ENCODE measurements around the gene FOXO3.

The FOXO3 gene

DNA sequence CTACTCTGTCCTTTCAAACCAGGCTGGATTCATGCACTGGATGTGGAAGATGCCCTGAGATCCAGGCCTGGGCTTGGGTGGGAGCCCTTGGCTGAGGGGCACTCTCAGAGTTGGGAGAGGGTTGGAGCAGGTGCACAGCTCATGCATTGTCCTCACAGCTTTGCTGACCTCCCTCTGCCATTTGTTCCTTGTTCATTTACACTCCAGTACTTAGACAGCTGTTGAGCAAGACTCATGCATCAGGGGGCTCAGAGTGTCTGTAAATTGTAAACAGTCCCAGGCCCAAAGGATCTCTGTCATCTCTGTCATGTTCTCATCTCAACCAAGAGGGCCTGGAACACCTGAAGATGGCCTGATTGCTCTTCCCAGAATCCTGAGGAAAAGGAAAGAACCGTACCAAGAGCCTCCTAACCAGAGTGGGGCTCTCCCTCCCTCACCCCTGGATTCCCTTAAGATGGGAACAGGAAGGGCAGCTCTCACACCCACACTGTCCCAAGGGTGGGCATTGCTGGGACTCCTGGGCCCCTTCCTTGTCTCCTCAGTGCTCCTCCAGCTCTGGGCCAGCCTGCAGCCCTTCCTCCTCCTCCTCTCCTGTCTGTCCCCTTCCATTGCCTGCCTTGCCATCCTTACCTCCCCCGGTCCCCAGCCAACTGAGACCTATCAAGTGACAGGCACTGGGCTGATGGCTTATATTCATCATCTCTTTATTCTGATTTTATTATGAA is 132.9 kb downstream of the FOXO3 start:
- Histone ChIP-seq H3K4me2 (ENCODE audit: low read length) (no peak overlapping the region), H3F3A (ENCODE audit: control insufficient read depth, insufficient read depth) (no peaks in the 10 kb centered on the region), H3K4me1 (ENCODE audit: control insufficient read depth, low read length) (peaks cover 2% of the 10 kb centered on the region; the same call in 1 of the 2 replicates), H3K4me3 (ENCODE audit: low read length) (no peak overlapping the region), H3K79me2 (ENCODE audit: control insufficient read depth, low read length) (no peaks in the 10 kb centered on the region), H3K9me2 (replicated peaks; ENCODE audit: control insufficient read depth, low read length) (no peaks in the 10 kb centered on the region), H4K20me1 (ENCODE audit: control insufficient read depth, insufficient read depth, low read depth, low read length) (no peaks in the 10 kb centered on the region), H3K9me3 (ENCODE audit: control insufficient read depth, insufficient read depth, low read length) (no peaks in the 10 kb centered on the region), H3K27ac (ENCODE audit: low read depth, low read length) (no peak overlapping the region), H3K36me3 (ENCODE audit: control insufficient read depth, low read length) (no peaks in the 10 kb centered on the region), H3K27me3 (ENCODE audit: control insufficient read depth, low read length) (no peaks in the 10 kb centered on the region)
- TF ChIP-seq, protein P1, sequence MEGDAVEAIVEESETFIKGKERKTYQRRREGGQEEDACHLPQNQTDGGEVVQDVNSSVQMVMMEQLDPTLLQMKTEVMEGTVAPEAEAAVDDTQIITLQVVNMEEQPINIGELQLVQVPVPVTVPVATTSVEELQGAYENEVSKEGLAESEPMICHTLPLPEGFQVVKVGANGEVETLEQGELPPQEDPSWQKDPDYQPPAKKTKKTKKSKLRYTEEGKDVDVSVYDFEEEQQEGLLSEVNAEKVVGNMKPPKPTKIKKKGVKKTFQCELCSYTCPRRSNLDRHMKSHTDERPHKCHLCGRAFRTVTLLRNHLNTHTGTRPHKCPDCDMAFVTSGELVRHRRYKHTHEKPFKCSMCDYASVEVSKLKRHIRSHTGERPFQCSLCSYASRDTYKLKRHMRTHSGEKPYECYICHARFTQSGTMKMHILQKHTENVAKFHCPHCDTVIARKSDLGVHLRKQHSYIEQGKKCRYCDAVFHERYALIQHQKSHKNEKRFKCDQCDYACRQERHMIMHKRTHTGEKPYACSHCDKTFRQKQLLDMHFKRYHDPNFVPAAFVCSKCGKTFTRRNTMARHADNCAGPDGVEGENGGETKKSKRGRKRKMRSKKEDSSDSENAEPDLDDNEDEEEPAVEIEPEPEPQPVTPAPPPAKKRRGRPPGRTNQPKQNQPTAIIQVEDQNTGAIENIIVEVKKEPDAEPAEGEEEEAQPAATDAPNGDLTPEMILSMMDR (IDR thresholded peaks at IDR 0.05; ENCODE audit: low read depth, low read length, poor library complexity, severe bottlenecking): no peak
- TF ChIP-seq EZH2phosphoT487 (IDR thresholded peaks at IDR 0.05; ENCODE audit: borderline replicate concordance, low read length): no peak

DNA sequence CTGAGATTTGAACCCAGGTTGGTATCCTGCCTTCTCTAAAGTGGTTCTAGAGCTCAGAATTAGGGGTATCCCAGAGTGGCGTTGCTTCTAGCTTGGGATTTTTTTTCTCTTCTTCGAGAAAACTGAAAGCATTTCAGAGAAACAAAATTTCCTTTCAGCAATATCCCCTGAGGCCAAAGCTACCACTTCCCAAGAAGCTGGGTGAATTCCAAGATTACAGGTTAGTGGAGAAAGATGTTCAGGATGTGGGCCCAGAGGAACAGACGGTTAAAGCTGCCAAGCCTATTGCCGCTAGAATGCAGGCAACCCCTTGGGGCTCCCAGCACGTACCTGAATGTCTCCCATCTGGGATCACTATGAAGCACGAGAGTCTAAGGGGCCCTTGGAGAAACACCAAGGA is 134.1 kb downstream of the FOXO3 start:
- H4K20me1 ChIP-seq (ENCODE audit: control insufficient read depth, insufficient read depth, low read depth, low read length): no peaks in the 10 kb centered on the region
- no peak overlapping the region for H3K4me2 ChIP-seq (ENCODE audit: low read length)
- no peaks in the 10 kb centered on the region for H3K79me2 ChIP-seq (ENCODE audit: control insufficient read depth, low read length)
- no peak overlapping the region for H3K27ac ChIP-seq (ENCODE audit: low read depth, low read length)
- H3F3A ChIP-seq (ENCODE audit: control insufficient read depth, insufficient read depth): no peaks in the 10 kb centered on the region
- no peaks in the 10 kb centered on the region for H3K36me3 ChIP-seq (ENCODE audit: control insufficient read depth, low read length)
- no peaks in the 10 kb centered on the region for H3K9me2 ChIP-seq (replicated peaks; ENCODE audit: control insufficient read depth, low read length)
- no peak for TF ChIP-seq EZH2phosphoT487 (IDR thresholded peaks at IDR 0.05; ENCODE audit: borderline replicate concordance, low read length)
- TF ChIP-seq, protein P1 (IDR thresholded peaks at IDR 0.05; ENCODE audit: low read depth, low read length, poor library complexity, severe bottlenecking): no peak
- no peaks in the 10 kb centered on the region for H3K9me3 ChIP-seq (ENCODE audit: control insufficient read depth, insufficient read depth, low read length)
- H3K27me3 ChIP-seq (ENCODE audit: control insufficient read depth, low read length): no peaks in the 10 kb centered on the region
- peaks cover 2% of the 10 kb centered on the region; the same call in 1 of the 2 replicates for H3K4me1 ChIP-seq (ENCODE audit: control insufficient read depth, low read length)
- H3K4me3 ChIP-seq (ENCODE audit: low read length): no peak overlapping the region

DNA sequence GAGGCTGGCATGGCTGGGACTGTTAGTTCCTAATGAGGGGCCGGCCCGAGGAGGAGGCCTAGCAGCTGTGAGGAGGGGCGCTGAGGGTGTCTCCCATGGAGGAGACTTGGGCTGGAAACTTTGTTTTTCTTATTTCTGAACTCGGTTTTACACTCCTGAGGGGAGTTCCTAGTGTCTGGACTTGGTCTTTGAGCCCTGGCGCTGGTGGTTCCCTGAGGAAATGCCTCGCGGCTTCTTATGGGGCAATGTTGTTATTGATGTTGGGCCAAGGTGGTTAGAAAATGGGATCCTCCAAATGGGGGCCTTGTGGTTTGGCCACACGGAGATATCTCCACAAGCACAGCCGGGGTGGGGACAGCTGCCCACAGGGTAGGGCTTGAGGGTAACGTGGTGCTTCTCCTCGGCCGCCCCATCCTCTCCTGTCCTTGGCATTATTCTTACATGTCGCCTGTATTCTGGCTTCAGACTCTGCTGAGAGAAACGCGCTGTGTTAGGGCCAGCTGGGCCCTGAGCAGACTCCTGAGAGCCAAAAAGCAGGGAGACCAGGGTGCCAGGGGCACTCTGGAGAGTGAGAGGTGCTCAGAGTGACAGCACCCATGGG is 136.9 kb downstream of the FOXO3 start:
- no peak overlapping the region for H3K4me2 ChIP-seq (ENCODE audit: low read length)
- no peak overlapping the region for H3K4me3 ChIP-seq (ENCODE audit: low read length)
- H3K9me3 ChIP-seq (ENCODE audit: control insufficient read depth, insufficient read depth, low read length): peaks cover 4% of the 10 kb centered on the region; the same call in 1 of the 2 replicates
- TF ChIP-seq EZH2phosphoT487 (IDR thresholded peaks at IDR 0.05; ENCODE audit: borderline replicate concordance, low read length): no peak
- TF ChIP-seq, protein P1 (IDR thresholded peaks at IDR 0.05; ENCODE audit: low read depth, low read length, poor library complexity, severe bottlenecking): no peak
- no peaks in the 10 kb centered on the region for H4K20me1 ChIP-seq (ENCODE audit: control insufficient read depth, insufficient read depth, low read depth, low read length)
- H3K9me2 ChIP-seq (replicated peaks; ENCODE audit: control insufficient read depth, low read length): no peaks in the 10 kb centered on the region
- no peaks in the 10 kb centered on the region for H3K36me3 ChIP-seq (ENCODE audit: control insufficient read depth, low read length)
- H3K27me3 ChIP-seq (ENCODE audit: control insufficient read depth, low read length): peaks cover 5% of the 10 kb centered on the region; the same call in 1 of the 2 replicates
- H3K4me1 ChIP-seq (ENCODE audit: control insufficient read depth, low read length): no peaks in the 10 kb centered on the region
- H3K79me2 ChIP-seq (ENCODE audit: control insufficient read depth, low read length): no peaks in the 10 kb centered on the region
- no peak overlapping the region for H3K27ac ChIP-seq (ENCODE audit: low read depth, low read length)
- H3F3A ChIP-seq (ENCODE audit: control insufficient read depth, insufficient read depth): no peaks in the 10 kb centered on the region

Measured in DOHH2 (cell line).